CD4-positive, alpha-beta memory T cell (primary cell): ENCODE data around the gene IL22RA2. TPM values are rescaled to one million over a fixed set of nuclear protein-coding genes. Genes with fewer than 3 reads are reported as not detected.
A peak's percentile ranks its signal among the peaks of the same experiment; 100 is the strongest.

Experiments used
- CTCF ChIA-PET: fragments of 350-600 bp; sonication (Branson Sonifier 250); formaldehyde crosslinking; loops from one replicate; lab custom pipeline; 2021; ENCODE audit warnings: inconsistent platforms; ENCODE audit not compliant: partially characterized antibody; lab: Charles Lee
- POLR2A ChIA-PET: fragments of 350-600 bp; sonication (Branson Sonifier 250); formaldehyde crosslinking; loops from one replicate; lab custom pipeline; 2021; ENCODE audit not compliant: partially characterized antibody; lab: Charles Lee
- DNase-seq, 5 donors: peaks; one replicate each; pipeline versions ENCODE4 v3.0.0 to v3.0.0-alpha.2; 2020 to 2022; ENCODE audit warnings: mixed read lengths in 1 of 5
- H3K27ac ChIP-seq: one replicate; pipeline ENCODE4 v1.7.0; 2013; ENCODE audit warnings: low read depth, low read length
- H3K27me3 ChIP-seq: 2 replicates; pipeline ENCODE4 v1.7.0; 2013; ENCODE audit warnings: mild to moderate bottlenecking, low read length, moderate library complexity; ENCODE audit not compliant: insufficient read depth
- H3K36me3 ChIP-seq: 2 replicates; pipeline ENCODE4 v1.7.0; 2013; ENCODE audit warnings: mild to moderate bottlenecking, low read length, moderate library complexity; ENCODE audit not compliant: insufficient read depth
- H3K4me1 ChIP-seq: 2 replicates; pipeline ENCODE4 v1.7.0; 2013; ENCODE audit warnings: mild to moderate bottlenecking, low read length, moderate library complexity; ENCODE audit not compliant: insufficient read depth
- H3K4me3 ChIP-seq, 2 donors: one replicate each; pipeline ENCODE4 v1.7.0; 2013; ENCODE audit warnings: low read length in 2 of 2, mild to moderate bottlenecking in 1 of 2
- H3K9me3 ChIP-seq, 2 donors: one replicate each; pipeline ENCODE4 v1.7.0; 2013; ENCODE audit warnings: low read length in 2 of 2, control low read depth in 1 of 2; ENCODE audit not compliant: control insufficient read depth in 1 of 2
- H3K27ac Mint-ChIP-seq, 7 donors: one replicate each; pipeline ENCODE4 v1.8.0; 2020 to 2021; ENCODE audit warnings: mixed read lengths in 7 of 7, mild to moderate bottlenecking in 6 of 7, inconsistent platforms in 3 of 7, moderate library complexity in 3 of 7
- H3K27me3 Mint-ChIP-seq, 2 donors: one replicate each; pipeline ENCODE4 v1.8.0; 2020 to 2021; ENCODE audit warnings: mixed read lengths in 2 of 2
- H3K36me3 Mint-ChIP-seq, 2 donors: one replicate each; pipeline ENCODE4 v1.8.0; 2020 to 2021; ENCODE audit warnings: mixed read lengths in 2 of 2, inconsistent platforms in 1 of 2, mild to moderate bottlenecking in 1 of 2
- H3K4me1 Mint-ChIP-seq, 4 donors: one replicate each; pipeline ENCODE4 v1.8.0; 2020 to 2021; ENCODE audit warnings: mixed read lengths in 4 of 4, mild to moderate bottlenecking in 1 of 4
- H3K4me3 Mint-ChIP-seq, 8 donors: one replicate each; pipeline ENCODE4 v1.8.0; 2020 to 2021; ENCODE audit warnings: mixed read lengths in 8 of 8, mild to moderate bottlenecking in 7 of 8, moderate library complexity in 6 of 8, inconsistent platforms in 3 of 8
- H3K9me3 Mint-ChIP-seq, 8 donors: one replicate each; pipeline ENCODE4 v1.8.0; 2020 to 2021; ENCODE audit warnings: mixed read lengths in 8 of 8, mild to moderate bottlenecking in 5 of 8, inconsistent platforms in 3 of 8, moderate library complexity in 1 of 8
- intact Hi-C: fragments of 100-400 bp; cut with micrococcal nuclease; formaldehyde crosslinking; loops from one replicate; pipeline ENCODE4 v1.15.1; 2023
- polyA plus RNA-seq, 2 donors: library from polyadenylated mRNA; unstranded; fragments of 300-500 nt; fragmentation: Illumina TruSeq; gene quantifications; one replicate each; pipeline ENCODE4 v1.2.3, GENCODE V29; 2021
- total RNA-seq, 2 experiments: library from RNA; stranded (reverse); gene quantifications; one replicate each; pipeline ENCODE4 v1.2.3, GENCODE V29; 2021

IL22RA2 gene
- total and polyA plus RNA-seq, 4 experiments from 2014 or later, result not detected

DNA sequence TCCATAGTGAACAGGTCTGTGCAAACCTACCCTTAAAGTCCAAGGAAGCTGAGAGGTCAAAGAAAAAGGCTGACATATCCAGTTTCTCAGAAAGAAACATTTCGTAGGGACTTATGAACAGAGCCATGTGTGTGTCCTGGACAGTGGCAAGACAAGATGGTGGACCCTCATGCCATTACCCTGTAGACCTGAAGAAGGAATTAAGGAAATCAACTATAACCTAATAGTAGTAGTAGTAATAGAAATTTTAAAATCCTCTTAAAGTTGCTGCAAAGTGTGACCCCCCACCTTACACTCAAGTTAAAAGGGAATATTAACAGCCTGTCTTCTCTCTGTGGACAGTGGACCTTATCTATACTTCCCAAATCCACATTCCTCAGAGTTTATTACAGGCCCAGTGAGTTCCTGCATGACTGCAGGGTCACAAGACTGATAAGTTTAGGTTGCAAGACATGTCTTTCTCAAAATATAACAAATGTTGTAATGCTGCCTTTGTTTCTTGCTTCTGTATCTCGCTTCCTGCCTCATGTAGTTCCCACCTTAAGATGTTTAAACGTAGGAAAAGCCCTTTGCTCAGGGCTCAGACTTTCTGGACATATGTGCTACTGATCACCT is 10.6 kb downstream of the IL22RA2 start:
- H3K9me3 ChIP-seq, result peaks cover 0 to 3% of the 10 kb centered on the region in 2 donors
- H3K27me3 ChIP-seq, result no peaks in the 10 kb centered on the region
- no peaks in the 10 kb centered on the region for H3K36me3 ChIP-seq
- intact Hi-C loops, result no loop called here
- no peak overlapping the region for H3K4me3 ChIP-seq
- no peak for DNase-seq
- H3K4me3 Mint-ChIP-seq, result no peak overlapping the region
- no peak overlapping the region for H3K27ac Mint-ChIP-seq
- H3K4me1 ChIP-seq, result peaks cover 16% of the 10 kb centered on the region
- peaks cover 14 to 47% (median 29%) of the 10 kb centered on the region in 4 donors for H3K4me1 Mint-ChIP-seq
- CTCF ChIA-PET, result interaction anchor here (1.5 kb wide), 1 partner anchor 151 kb away, joined by 3 read pairs; no protein-coding TSS in a partner anchor
- H3K27me3 Mint-ChIP-seq, result peaks cover 0 to 7% of the 10 kb centered on the region in 2 donors
- peaks cover 0 to 7% of the 10 kb centered on the region in 2 donors for H3K36me3 Mint-ChIP-seq
- peaks cover 0 to 9% (median 4%) of the 10 kb centered on the region in 8 donors for H3K9me3 Mint-ChIP-seq
- POLR2A ChIA-PET, result no interaction called here
- no peak overlapping the region for H3K27ac ChIP-seq

DNA sequence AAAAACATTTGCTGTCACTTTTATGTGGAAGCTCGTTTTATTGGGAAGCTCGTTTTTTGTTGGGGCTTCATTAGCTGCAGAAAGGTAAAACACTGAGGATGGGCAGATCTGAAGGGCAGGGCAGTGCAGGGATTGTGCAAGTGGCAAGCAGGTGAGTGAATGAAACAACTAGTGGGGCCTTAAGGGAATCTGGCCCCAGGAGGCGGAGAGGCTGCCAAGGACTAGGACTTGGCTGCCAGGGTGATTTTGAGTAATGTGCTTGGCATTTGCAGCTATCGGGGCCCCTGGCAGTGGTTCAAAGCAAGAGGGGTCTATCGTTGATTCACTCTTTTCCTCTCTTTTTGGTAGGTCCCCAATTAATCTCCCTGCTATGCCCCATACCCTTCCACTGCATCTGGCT is 11.5 kb downstream of the IL22RA2 start:
- H3K27ac ChIP-seq, result no peak overlapping the region
- ChIA-PET CTCF (interaction anchor here (1.0 to 1.5 kb wide), 2 partner anchors 68 to 152 kb away, joined by 3 to 4 read pairs; no protein-coding TSS in a partner anchor), POLR2A (no interaction called here)
- Mint-ChIP-seq H3K4me1 (peaks cover 14 to 47% (median 33%) of the 10 kb centered on the region in 4 donors), H3K36me3 (peaks cover 0 to 7% of the 10 kb centered on the region in 2 donors), H3K9me3 (peaks cover 0 to 9% (median 4%) of the 10 kb centered on the region in 8 donors), H3K27ac (no peak overlapping the region), H3K4me3 (no peak overlapping the region), H3K27me3 (peaks cover 0 to 7% of the 10 kb centered on the region in 2 donors)
- no peak overlapping the region for H3K4me3 ChIP-seq
- H3K9me3 ChIP-seq, result peaks cover 0 to 3% of the 10 kb centered on the region in 2 donors
- no peaks in the 10 kb centered on the region for H3K27me3 ChIP-seq
- DNase-seq, result no peak
- intact Hi-C loops, result no loop called here
- H3K36me3 ChIP-seq, result no peaks in the 10 kb centered on the region
- peaks cover 19% of the 10 kb centered on the region for H3K4me1 ChIP-seq

DNA sequence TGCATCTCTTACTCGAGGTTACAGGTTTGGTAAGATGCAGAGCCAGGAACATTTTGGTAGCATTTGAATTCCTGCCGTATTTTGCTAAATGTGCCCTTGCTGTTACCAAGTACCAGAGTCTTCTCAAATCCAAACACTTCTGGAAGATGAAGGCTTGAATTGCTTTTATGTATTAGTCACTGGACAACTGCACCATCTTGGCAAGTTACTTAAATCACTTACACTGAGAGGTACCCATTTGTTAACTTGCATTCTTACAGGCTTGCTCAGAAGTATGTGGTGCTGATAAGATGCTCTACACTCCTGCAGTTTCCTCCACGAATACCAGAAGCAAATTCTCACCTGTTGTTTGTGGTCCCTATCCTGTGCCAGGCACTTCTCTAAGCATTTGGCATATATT is 12.7 kb downstream of the IL22RA2 start:
- Histone ChIP-seq H3K36me3 (no peaks in the 10 kb centered on the region), H3K9me3 (peaks cover 0 to 3% of the 10 kb centered on the region in 2 donors), H3K27ac (no peak overlapping the region), H3K4me3 (no peak overlapping the region), H3K27me3 (no peaks in the 10 kb centered on the region), H3K4me1 (peaks cover 25% of the 10 kb centered on the region)
- DNase-seq, result no peak
- H3K9me3 Mint-ChIP-seq, result peaks cover 0 to 9% (median 4%) of the 10 kb centered on the region in 8 donors
- ChIA-PET CTCF (interaction anchor here (0.6 kb wide), 1 partner anchor 438 kb away, joined by 3 read pairs; no protein-coding TSS in a partner anchor), POLR2A (no interaction called here)
- H3K27me3 Mint-ChIP-seq, result peaks cover 0 to 7% of the 10 kb centered on the region in 2 donors
- intact Hi-C loops, result no loop called here
- no peak overlapping the region for H3K4me3 Mint-ChIP-seq
- peaks cover 18 to 50% (median 36%) of the 10 kb centered on the region in 4 donors for H3K4me1 Mint-ChIP-seq
- peaks cover 0 to 7% of the 10 kb centered on the region in 2 donors for H3K36me3 Mint-ChIP-seq
- H3K27ac Mint-ChIP-seq, result no peak overlapping the region

DNA sequence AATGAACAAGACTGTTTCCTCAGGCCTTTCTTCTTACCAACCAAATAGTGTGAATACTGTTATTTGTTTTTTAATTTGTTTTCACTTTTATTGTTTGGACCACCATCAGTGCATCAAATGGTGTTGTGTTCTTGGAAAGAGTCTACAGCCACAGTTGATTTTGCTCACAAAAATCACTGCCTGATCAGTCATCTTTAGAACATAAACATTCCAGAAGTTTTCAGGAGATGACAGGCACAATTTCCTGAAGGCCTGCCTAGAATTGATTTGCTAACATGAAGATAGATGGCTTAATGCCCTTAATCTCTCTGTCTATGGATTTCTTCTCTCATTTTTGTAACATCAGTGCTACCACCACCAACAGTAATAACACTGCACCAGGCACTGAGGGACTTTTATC is 13.5 kb downstream of the IL22RA2 start:
- H3K4me3 ChIP-seq, result no peak overlapping the region
- H3K4me1 ChIP-seq, result peaks cover 21% of the 10 kb centered on the region
- H3K27me3 Mint-ChIP-seq, result peaks cover 0 to 7% of the 10 kb centered on the region in 2 donors
- H3K36me3 Mint-ChIP-seq, result peaks cover 0 to 7% of the 10 kb centered on the region in 2 donors
- H3K4me3 Mint-ChIP-seq, result no peak overlapping the region
- no peaks in the 10 kb centered on the region for H3K36me3 ChIP-seq
- DNase-seq, result no peak
- no peak overlapping the region for H3K27ac ChIP-seq
- POLR2A ChIA-PET, result no interaction called here
- intact Hi-C loops, result loop anchor here (5.0 kb wide), 1 partner anchor 57 kb away; the partner anchor contains the start of gene IFNGR1
- CTCF ChIA-PET, result no interaction called here
- H3K27me3 ChIP-seq, result no peaks in the 10 kb centered on the region
- H3K9me3 ChIP-seq, result peaks cover 0 to 3% of the 10 kb centered on the region in 2 donors
- H3K9me3 Mint-ChIP-seq, result peaks cover 0 to 9% (median 4%) of the 10 kb centered on the region in 8 donors
- peaks cover 17 to 48% (median 32%) of the 10 kb centered on the region in 4 donors for H3K4me1 Mint-ChIP-seq
- H3K27ac Mint-ChIP-seq, result peak overlapping the region in 1 of 7 donors; percentile 32

DNA sequence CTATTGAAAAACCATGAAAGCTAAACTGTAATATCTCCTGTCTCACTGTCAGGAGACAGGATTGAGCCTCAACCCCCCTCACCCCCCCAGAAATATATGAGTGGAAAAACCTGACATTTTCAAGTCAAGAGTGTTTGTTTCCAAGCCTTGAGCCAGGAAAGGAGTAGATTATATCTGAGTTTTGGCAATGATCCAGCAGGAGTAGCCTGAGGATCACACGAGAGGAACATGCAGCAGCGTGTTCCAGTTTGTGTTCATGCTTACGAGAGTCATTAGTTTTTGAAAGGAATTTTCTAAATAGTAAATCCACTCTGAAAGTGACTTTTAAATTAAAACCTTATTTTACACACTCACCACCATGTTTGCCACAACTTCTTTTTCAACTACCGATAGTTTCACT is 15.8 kb downstream of the IL22RA2 start:
- H3K4me1 ChIP-seq, result peaks cover 19% of the 10 kb centered on the region
- DNase-seq, result no peak
- H3K36me3 ChIP-seq, result no peaks in the 10 kb centered on the region
- peaks cover 0 to 2% (median 0%) of the 10 kb centered on the region in 8 donors for H3K9me3 Mint-ChIP-seq
- intact Hi-C loops, result loop anchor here (5.0 kb wide), 1 partner anchor 60 kb away; the partner anchor contains the start of gene IFNGR1
- POLR2A ChIA-PET, result no interaction called here
- CTCF ChIA-PET, result no interaction called here
- no peaks in the 10 kb centered on the region for H3K9me3 ChIP-seq
- H3K27ac Mint-ChIP-seq, result no peak overlapping the region
- H3K36me3 Mint-ChIP-seq, result no peaks in the 10 kb centered on the region
- H3K27me3 ChIP-seq, result no peaks in the 10 kb centered on the region
- H3K27ac ChIP-seq, result no peak overlapping the region
- peaks cover 11 to 46% (median 23%) of the 10 kb centered on the region in 4 donors for H3K4me1 Mint-ChIP-seq
- no peak overlapping the region for H3K4me3 Mint-ChIP-seq
- H3K27me3 Mint-ChIP-seq, result peaks cover 0 to 7% of the 10 kb centered on the region in 2 donors
- H3K4me3 ChIP-seq, result no peak overlapping the region

DNA sequence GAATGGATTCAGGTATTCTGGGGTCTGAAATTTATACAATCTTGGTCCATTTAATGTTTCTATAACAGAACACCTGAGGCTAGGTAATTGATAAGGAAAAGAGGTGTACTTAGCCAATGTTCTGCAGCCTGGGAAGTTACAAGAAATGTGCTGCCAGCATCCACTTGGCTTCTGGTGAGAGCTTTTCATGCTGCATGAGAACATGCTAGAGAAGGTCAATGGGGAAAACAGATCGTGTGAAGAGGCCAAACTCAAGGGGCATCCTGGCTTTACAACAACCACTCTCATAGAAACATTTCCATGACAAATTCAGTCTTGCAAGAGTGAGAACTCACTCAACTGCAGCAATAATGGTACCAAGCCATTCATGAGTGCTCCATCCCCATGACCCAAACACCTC is 16.8 kb downstream of the IL22RA2 start:
- ChIA-PET CTCF (interaction anchor here (1.0 to 1.9 kb wide), 3 partner anchors 10 to 158 kb away, joined by 4 to 6 read pairs (median 4); no protein-coding TSS in a partner anchor), POLR2A (interaction anchor here (1.5 kb wide), 1 partner anchor 9 kb away, joined by 3 read pairs; no protein-coding TSS in a partner anchor)
- Mint-ChIP-seq H3K36me3 (no peaks in the 10 kb centered on the region), H3K4me1 (peaks cover 11 to 46% (median 23%) of the 10 kb centered on the region in 4 donors), H3K27me3 (peaks cover 0 to 5% of the 10 kb centered on the region in 2 donors), H3K9me3 (peaks cover 0 to 3% (median 0%) of the 10 kb centered on the region in 8 donors), H3K27ac (peak overlapping the region in 1 of 7 donors; percentile 51), H3K4me3 (peak overlapping the region in 2 of 8 donors; percentile 11 to 23)
- Histone ChIP-seq H3K9me3 (no peaks in the 10 kb centered on the region), H3K4me3 (no peak overlapping the region), H3K27me3 (no peaks in the 10 kb centered on the region), H3K36me3 (no peaks in the 10 kb centered on the region), H3K27ac (no peak overlapping the region), H3K4me1 (peaks cover 19% of the 10 kb centered on the region)
- intact Hi-C loops, result loop anchor here (5.0 kb wide), 1 partner anchor 61 kb away; the partner anchor contains the start of gene IFNGR1
- DNase-seq, result no peak

DNA sequence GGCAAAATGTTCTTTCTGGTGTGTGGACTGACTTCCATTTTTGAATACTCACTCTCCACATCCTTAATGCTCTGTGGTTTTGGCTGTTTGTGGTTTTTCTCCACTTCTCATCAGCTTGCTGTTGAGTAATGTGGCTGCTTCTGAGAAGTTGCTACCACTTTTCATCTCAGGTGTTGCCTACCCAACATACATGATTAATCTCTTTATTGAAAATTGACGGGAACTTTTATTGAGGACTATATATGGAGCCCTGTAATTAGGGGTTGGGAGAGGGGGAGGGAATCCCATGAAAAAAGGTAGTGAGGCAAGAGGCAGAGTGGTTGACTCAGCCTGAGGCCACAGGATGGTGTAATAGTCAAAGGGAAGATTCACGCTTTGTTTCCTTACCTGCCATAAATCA is 17.6 kb downstream of the IL22RA2 start:
- Histone ChIP-seq H3K4me1 (peaks cover 19% of the 10 kb centered on the region), H3K4me3 (peak overlapping the region in 1 of 2 donors; percentile 15), H3K9me3 (no peaks in the 10 kb centered on the region), H3K27ac (no peak overlapping the region), H3K27me3 (no peaks in the 10 kb centered on the region), H3K36me3 (no peaks in the 10 kb centered on the region)
- ChIA-PET POLR2A (interaction anchor here (1.0 to 1.5 kb wide), 2 partner anchors 9 to 14 kb away, joined by 3 read pairs; no protein-coding TSS in a partner anchor), CTCF (interaction anchor here (1.0 to 1.9 kb wide), 4 partner anchors 11 to 158 kb away, joined by 3 to 6 read pairs (median 4); no protein-coding TSS in a partner anchor)
- intact Hi-C loops, result loop anchor here (1.0 to 5.0 kb wide), 2 partner anchors 61 to 259 kb away; partner anchors contain the start of gene IFNGR1
- Mint-ChIP-seq H3K27me3 (peaks cover 0 to 3% of the 10 kb centered on the region in 2 donors), H3K27ac (peak overlapping the region in 6 of 7 donors; percentile 0 to 82 (median 53)), H3K4me3 (peak overlapping the region in 7 of 8 donors; percentile 6 to 85 (median 60)), H3K4me1 (peaks cover 11 to 38% (median 18%) of the 10 kb centered on the region in 4 donors), H3K9me3 (peaks cover 0 to 6% (median 0%) of the 10 kb centered on the region in 8 donors), H3K36me3 (no peaks in the 10 kb centered on the region)
- DNase-seq, result peak; percentile 59 to 77 (median 70)
